PC-3 (cell line): ENCODE results near the gene ZNF436.

Experiments used
- EZH2 ChIP-seq: fragments of 300-600 bp; sonication (generic); IDR thresholded peaks from one replicate; pipeline ENCODE4 v1.6.1; 2017; ENCODE audit warnings: antibody characterized with exemption, mild to moderate bottlenecking, low read length; ENCODE audit not compliant: unreplicated experiment
- TF ChIP-seq, protein P1 (sequence below): fragments of 300-600 bp; sonication (generic); conservative IDR thresholded peaks from 2 replicates; pipeline ENCODE4 v1.5.1; 2017; ENCODE audit warnings: antibody characterized with exemption, low read depth, mild to moderate bottlenecking, low read length

DNA sequence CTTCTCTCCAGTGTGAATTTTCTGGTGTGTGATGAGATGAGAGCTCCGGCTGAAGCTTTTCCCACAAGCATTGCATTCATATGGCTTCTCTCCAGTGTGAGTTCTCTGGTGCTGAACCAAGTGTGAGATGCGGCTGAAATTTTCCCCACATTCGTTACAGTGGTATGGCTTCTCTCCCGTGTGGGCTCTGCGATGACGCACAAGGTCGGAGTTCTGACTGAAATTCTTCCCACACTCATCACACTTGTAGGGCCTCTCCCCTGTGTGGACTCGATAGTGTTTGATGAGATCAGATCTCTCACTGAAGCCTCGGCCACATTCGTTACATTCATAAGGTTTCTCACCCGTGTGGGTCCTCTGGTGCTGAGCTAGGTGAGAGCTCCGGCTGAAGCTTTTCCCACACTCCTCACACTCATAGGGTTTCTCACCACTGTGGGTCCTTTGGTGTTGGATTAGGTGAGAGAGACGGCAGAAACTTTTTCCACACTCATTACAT lies 7.4 kb downstream of the ZNF436 start:
- TF ChIP-seq, protein P1, sequence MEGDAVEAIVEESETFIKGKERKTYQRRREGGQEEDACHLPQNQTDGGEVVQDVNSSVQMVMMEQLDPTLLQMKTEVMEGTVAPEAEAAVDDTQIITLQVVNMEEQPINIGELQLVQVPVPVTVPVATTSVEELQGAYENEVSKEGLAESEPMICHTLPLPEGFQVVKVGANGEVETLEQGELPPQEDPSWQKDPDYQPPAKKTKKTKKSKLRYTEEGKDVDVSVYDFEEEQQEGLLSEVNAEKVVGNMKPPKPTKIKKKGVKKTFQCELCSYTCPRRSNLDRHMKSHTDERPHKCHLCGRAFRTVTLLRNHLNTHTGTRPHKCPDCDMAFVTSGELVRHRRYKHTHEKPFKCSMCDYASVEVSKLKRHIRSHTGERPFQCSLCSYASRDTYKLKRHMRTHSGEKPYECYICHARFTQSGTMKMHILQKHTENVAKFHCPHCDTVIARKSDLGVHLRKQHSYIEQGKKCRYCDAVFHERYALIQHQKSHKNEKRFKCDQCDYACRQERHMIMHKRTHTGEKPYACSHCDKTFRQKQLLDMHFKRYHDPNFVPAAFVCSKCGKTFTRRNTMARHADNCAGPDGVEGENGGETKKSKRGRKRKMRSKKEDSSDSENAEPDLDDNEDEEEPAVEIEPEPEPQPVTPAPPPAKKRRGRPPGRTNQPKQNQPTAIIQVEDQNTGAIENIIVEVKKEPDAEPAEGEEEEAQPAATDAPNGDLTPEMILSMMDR, result no peak
- TF ChIP-seq EZH2, result no peak
